Measurements from ENCODE around the gene SAPCD1. TPM values are rescaled to one million over a fixed set of nuclear protein-coding genes. Genes with fewer than 3 reads are reported as not detected.

The SAPCD1 gene
- total and polyA plus RNA-seq, 4 donors: 1.3 to 6.3 (median 3.1) TPM

DNA sequence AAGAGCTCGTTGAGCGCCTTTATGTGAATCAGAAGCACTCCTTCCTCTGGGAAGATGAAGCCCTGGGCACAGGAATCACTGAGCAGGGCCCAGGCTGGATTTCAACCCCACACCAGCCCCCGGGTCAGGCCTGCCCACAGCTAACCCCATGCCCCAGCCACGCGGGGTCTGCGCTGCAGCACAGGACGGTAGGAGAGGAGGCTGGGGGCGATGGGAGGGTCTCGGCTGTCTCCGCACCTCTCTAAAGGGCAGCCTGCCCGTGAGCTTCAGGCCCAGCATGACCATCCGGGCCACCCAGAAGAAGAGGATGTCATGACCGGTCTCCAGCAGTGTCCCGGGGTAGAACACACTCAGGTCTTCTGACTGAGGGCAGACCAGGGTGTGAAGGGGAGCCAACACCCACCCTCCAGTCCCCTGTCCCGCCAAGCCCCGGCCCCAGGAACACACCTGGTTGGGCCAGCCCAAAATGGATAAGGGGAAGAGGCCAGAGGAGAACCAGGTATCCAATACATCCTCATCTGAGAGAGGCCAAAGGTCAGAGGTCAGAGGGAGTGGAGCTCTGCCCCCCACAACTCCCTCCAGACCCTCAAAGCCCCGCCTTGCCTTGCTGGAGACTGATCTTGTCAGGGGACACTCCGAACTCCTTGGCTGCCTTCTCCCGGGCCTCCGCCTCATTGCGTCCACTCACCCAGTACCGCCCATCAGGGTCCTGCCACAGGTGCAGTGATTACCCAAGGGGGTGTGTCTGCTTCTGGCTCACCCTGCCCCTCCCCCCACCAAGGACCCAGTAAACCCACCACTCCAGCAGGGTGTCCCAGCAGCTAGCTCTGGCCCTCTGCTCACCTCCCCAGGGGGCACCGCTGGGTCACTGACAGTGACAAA lies 19.0 kb downstream of the SAPCD1 start:
- H3K4me3 ChIP-seq: no peak overlapping the region
- 97% methylated on average over 23 of the region's 23 CpGs for WGBS, 2 donors
- no peak overlapping the region for H3K9ac ChIP-seq (ENCODE audit: insufficient read depth in 1 of 2, low read length in 2 of 2)
- no peak overlapping the region for H3K27ac ChIP-seq (ENCODE audit: low read depth in 1 of 2, low read length in 1 of 2)
- DNase-seq (no peak), ATAC-seq (ENCODE audit: insufficient read depth, low FRiP score) (no peak)
- H3K4me1 ChIP-seq (ENCODE audit: control insufficient read depth in 5 of 5, insufficient read depth in 5 of 5, low read length in 5 of 5): peaks cover 0 to 6% (median 0%) of the 10 kb centered on the region in 5 donors
- no peaks in the 10 kb centered on the region for H3K9me3 ChIP-seq (ENCODE audit: control insufficient read depth in 4 of 4, insufficient read depth in 3 of 4, low read length in 3 of 4)
- TF ChIP-seq, protein P1, sequence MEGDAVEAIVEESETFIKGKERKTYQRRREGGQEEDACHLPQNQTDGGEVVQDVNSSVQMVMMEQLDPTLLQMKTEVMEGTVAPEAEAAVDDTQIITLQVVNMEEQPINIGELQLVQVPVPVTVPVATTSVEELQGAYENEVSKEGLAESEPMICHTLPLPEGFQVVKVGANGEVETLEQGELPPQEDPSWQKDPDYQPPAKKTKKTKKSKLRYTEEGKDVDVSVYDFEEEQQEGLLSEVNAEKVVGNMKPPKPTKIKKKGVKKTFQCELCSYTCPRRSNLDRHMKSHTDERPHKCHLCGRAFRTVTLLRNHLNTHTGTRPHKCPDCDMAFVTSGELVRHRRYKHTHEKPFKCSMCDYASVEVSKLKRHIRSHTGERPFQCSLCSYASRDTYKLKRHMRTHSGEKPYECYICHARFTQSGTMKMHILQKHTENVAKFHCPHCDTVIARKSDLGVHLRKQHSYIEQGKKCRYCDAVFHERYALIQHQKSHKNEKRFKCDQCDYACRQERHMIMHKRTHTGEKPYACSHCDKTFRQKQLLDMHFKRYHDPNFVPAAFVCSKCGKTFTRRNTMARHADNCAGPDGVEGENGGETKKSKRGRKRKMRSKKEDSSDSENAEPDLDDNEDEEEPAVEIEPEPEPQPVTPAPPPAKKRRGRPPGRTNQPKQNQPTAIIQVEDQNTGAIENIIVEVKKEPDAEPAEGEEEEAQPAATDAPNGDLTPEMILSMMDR (IDR thresholded peaks at IDR 0.05; ENCODE audit: control extremely low read depth, extremely low read depth): no peak
- no peaks in the 10 kb centered on the region for H3K27me3 ChIP-seq (ENCODE audit: control insufficient read depth in 3 of 3, insufficient read depth in 3 of 3, low read length in 2 of 3)
- peaks cover 6 to 61% (median 22%) of the 10 kb centered on the region in 4 donors for H3K36me3 ChIP-seq (ENCODE audit: control insufficient read depth in 4 of 4, insufficient read depth in 4 of 4, low read length in 4 of 4)

DNA sequence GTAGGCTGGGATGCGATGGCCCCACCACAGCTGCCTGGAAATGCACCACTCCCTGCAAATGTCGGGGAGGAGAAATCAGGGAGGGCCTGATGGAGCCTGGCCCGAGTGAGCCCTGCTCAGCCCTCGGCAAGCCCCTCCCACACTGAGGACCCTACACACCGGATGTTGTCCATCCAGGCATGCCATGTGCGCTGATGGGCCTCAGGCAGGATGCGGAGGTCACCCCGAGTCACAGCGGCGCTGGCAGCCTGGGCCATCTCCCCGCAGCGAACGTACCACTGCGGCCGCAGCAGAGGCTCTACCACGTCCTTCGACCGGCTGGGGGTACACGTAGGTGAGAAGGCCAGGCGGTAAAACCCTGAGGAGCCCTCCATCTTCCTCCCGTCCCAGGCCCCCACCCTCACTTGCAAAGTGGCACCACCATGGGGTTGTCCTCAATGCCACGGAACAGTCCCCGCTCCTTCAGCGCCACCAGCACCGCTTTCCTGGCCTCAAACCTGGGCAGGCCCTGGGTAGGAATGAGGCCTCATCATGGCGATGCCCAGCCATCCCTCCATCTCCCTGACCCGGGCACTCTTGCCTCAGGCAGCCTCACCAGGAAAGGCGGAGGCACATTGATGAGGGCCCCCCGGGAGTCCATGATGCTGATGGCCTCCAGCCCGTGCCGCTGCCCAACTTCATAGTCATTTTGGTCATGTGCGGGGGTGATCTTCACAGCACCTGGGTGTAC lies 19.8 kb downstream of the SAPCD1 start:
- WGBS, 2 donors: 92 to 94% methylated on average over 32 of the region's 32 CpGs
- ATAC-seq (ENCODE audit: insufficient read depth, low FRiP score) (no peak), DNase-seq (no peak)
- H3K9ac ChIP-seq (ENCODE audit: insufficient read depth in 1 of 2, low read length in 2 of 2): no peak overlapping the region
- H3K9me3 ChIP-seq (ENCODE audit: control insufficient read depth in 4 of 4, insufficient read depth in 3 of 4, low read length in 3 of 4): no peaks in the 10 kb centered on the region
- no peak overlapping the region for H3K27ac ChIP-seq (ENCODE audit: low read depth in 1 of 2, low read length in 1 of 2)
- H3K36me3 ChIP-seq (ENCODE audit: control insufficient read depth in 4 of 4, insufficient read depth in 4 of 4, low read length in 4 of 4): peaks cover 6 to 61% (median 22%) of the 10 kb centered on the region in 4 donors
- H3K4me3 ChIP-seq: no peak overlapping the region
- no peaks in the 10 kb centered on the region for H3K27me3 ChIP-seq (ENCODE audit: control insufficient read depth in 3 of 3, insufficient read depth in 3 of 3, low read length in 2 of 3)
- H3K4me1 ChIP-seq (ENCODE audit: control insufficient read depth in 5 of 5, insufficient read depth in 5 of 5, low read length in 5 of 5): peaks cover 0 to under 1% (median 0%) of the 10 kb centered on the region in 5 donors
- TF ChIP-seq, protein P1 (IDR thresholded peaks at IDR 0.05; ENCODE audit: control extremely low read depth, extremely low read depth): no peak

DNA sequence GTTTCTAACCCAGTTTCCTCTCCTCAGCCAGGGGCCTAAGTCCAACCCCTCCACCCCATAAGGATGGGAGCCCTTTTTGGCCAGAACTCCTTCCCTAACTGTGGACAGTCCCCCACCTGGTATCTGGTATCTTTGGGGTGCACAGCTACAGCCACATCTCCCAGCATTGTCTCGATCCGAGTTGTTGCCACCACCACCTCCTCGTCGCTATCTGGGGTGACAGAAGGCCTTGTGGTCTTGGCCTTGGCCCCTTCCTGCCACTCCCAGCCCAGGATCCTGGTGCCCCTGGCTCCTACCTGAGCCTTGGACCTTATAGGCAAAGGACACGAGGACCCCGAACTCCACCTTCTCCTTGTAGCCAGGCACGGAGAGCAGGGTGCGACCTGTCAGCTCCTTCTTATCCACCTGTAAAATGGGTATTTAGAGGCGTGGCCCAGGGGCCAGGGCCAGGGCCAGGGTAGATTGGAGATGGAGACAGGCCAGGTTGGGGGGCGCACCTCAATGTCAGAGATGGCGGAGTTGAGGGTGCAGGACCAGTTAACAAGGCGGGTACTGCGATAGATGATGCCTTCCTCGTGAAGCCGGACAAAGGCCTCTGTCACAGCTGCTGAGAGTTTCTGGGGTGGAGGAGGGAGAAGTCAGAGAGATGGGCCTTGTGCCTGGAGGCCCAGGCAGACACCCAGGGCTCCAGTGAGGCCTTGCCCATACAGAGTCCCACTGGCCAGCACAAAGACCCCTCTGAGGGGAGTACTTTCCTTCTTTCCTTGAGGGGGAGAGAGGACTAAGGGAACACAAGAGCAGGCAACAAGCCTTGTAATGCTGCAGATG lies 21.9 kb downstream of the SAPCD1 start:
- no peak overlapping the region for H3K4me3 ChIP-seq
- DNase-seq (no peak), ATAC-seq (ENCODE audit: insufficient read depth, low FRiP score) (no peak)
- H3K36me3 ChIP-seq (ENCODE audit: control insufficient read depth in 4 of 4, insufficient read depth in 4 of 4, low read length in 4 of 4): peaks cover 8 to 55% (median 20%) of the 10 kb centered on the region in 4 donors
- H3K4me1 ChIP-seq (ENCODE audit: control insufficient read depth in 5 of 5, insufficient read depth in 5 of 5, low read length in 5 of 5): no peaks in the 10 kb centered on the region
- WGBS, 2 donors: 97% methylated on average over 15 of the region's 15 CpGs
- TF ChIP-seq, protein P1 (IDR thresholded peaks at IDR 0.05; ENCODE audit: control extremely low read depth, extremely low read depth): no peak
- H3K9ac ChIP-seq (ENCODE audit: insufficient read depth in 1 of 2, low read length in 2 of 2): no peak overlapping the region
- no peaks in the 10 kb centered on the region for H3K9me3 ChIP-seq (ENCODE audit: control insufficient read depth in 4 of 4, insufficient read depth in 3 of 4, low read length in 3 of 4)
- no peaks in the 10 kb centered on the region for H3K27me3 ChIP-seq (ENCODE audit: control insufficient read depth in 3 of 3, insufficient read depth in 3 of 3, low read length in 2 of 3)
- H3K27ac ChIP-seq (ENCODE audit: low read depth in 1 of 2, low read length in 1 of 2): no peak overlapping the region

All from lung (tissue), 12 donors.